LNCAP (cell line): ENCODE results near the gene AKAIN1.

Experiments
- CTCF ChIP-seq: fragments of 450-650 bp; IDR thresholded peaks from 2 replicates; pipeline ENCODE4 v1.5.1; 2017; ENCODE audit warnings: mild to moderate bottlenecking

AKAIN1 gene

GRCh38 chr18:5175378-5175777 is 21.7 kb downstream of the AKAIN1 start:
- no peak for TF ChIP-seq CTCF

- no peak for TF ChIP-seq CTCF
Measured at GRCh38 chr18:5173646-5174045, 23.4 kb downstream of the AKAIN1 start.

GRCh38 chr18:5173236-5173635 is 23.8 kb downstream of the AKAIN1 start:
- no peak for TF ChIP-seq CTCF

GRCh38 chr18:5167831-5168230 is 29.2 kb downstream of the AKAIN1 start:
- no peak for TF ChIP-seq CTCF

GRCh38 chr18:5166606-5167280 is 30.3 kb downstream of the AKAIN1 start:
- TF ChIP-seq CTCF: no peak

- TF ChIP-seq CTCF: no peak
Measured at GRCh38 chr18:5164903-5165302, 32.2 kb downstream of the AKAIN1 start.

- TF ChIP-seq CTCF: no peak
Measured at GRCh38 chr18:5162111-5162510, 34.9 kb downstream of the AKAIN1 start.

GRCh38 chr18:5159080-5159479 is 38.0 kb downstream of the AKAIN1 start:
- no peak for TF ChIP-seq CTCF
